HepG2 (cell line): Measurements from ENCODE around the gene ZNF764. TPM values are rescaled to one million over a fixed set of nuclear protein-coding genes. Genes with fewer than 3 reads are reported as not detected.

Source experiments
- BHLHE40 ChIP-seq: IDR thresholded peaks from 2 replicates; pipeline ENCODE4 v1.6.1; 2011; ENCODE audit warnings: low read length, improper control_type of control experiment
- CREB3 ChIP-seq: sonication (generic); formaldehyde crosslinking; IDR thresholded peaks from 2 replicates; pipeline ENCODE4 v1.5.0; 2020; ENCODE audit warnings: missing genetic modification reagents
- ELK4 ChIP-seq: sonication (generic); formaldehyde crosslinking; IDR thresholded peaks from 2 replicates; pipeline ENCODE4 v1.9.0; 2021; ENCODE audit warnings: missing genetic modification reagents, borderline replicate concordance
- FOXA3 ChIP-seq: IDR thresholded peaks from 2 replicates; pipeline ENCODE4 v1.6.1; 2016; ENCODE audit warnings: missing genetic modification reagents, missing compliant biosample characterization
- ISX ChIP-seq: sonication (generic); formaldehyde crosslinking; conservative IDR thresholded peaks from 2 replicates; pipeline ENCODE4 v1.5.0; 2020; ENCODE audit warnings: missing genetic modification reagents
- KDM5B ChIP-seq: sonication (generic); formaldehyde crosslinking; IDR thresholded peaks from 2 replicates; pipeline ENCODE4 v1.4.0; 2020; ENCODE audit warnings: missing genetic modification reagents, mild to moderate bottlenecking, borderline replicate concordance
- KLF6 ChIP-seq: IDR thresholded peaks from 2 replicates; pipeline ENCODE4 v1.8.0; 2016; ENCODE audit warnings: missing biosample characterization, missing genetic modification reagents
- MAF1 ChIP-seq: sonication (generic); formaldehyde crosslinking; IDR thresholded peaks from 2 replicates; pipeline ENCODE4 v1.5.0; 2020; ENCODE audit warnings: missing genetic modification reagents, borderline replicate concordance
- NFAT5 ChIP-seq: sonication (generic); formaldehyde crosslinking; IDR thresholded peaks from 2 replicates; pipeline ENCODE4 v1.4.0; 2020; ENCODE audit warnings: missing genetic modification reagents
- SALL1 ChIP-seq: sonication (generic); formaldehyde crosslinking; IDR thresholded peaks from 2 replicates; pipeline ENCODE4 v1.8.0; 2022; ENCODE audit warnings: mild to moderate bottlenecking, missing genetic modification reagents
- THRA ChIP-seq: sonication (generic); formaldehyde crosslinking; IDR thresholded peaks from 2 replicates; pipeline ENCODE4 v1.4.0; 2020; ENCODE audit warnings: missing genetic modification reagents, borderline replicate concordance
- ZBTB14 ChIP-seq: sonication (generic); formaldehyde crosslinking; IDR thresholded peaks from 2 replicates; pipeline ENCODE4 v1.4.0; 2020; ENCODE audit warnings: missing genetic modification reagents
- ZBTB49 ChIP-seq: sonication (generic); formaldehyde crosslinking; IDR thresholded peaks from 2 replicates; pipeline ENCODE4 v1.4.0; 2020; ENCODE audit warnings: missing genetic modification reagents, borderline replicate concordance
- ZBTB8A ChIP-seq: sonication (generic); formaldehyde crosslinking; IDR thresholded peaks from 2 replicates; pipeline ENCODE4 v1.4.0; 2020; ENCODE audit warnings: mild to moderate bottlenecking, low read depth, missing genetic modification reagents, borderline replicate concordance
- ZNF317 ChIP-seq: sonication (generic); formaldehyde crosslinking; IDR thresholded peaks from 2 replicates; pipeline ENCODE4 v1.5.0; 2020; ENCODE audit warnings: mild to moderate bottlenecking, missing genetic modification reagents
- ZNF607 ChIP-seq: sonication (generic); formaldehyde crosslinking; IDR thresholded peaks from 2 replicates; pipeline ENCODE4 v1.5.1; 2020; ENCODE audit warnings: missing genetic modification reagents, mild to moderate bottlenecking, borderline replicate concordance
- polyA plus RNA-seq, 8 experiments: library from polyadenylated mRNA; depleted of rRNA in 3 of 8; stranded (reverse) in 7 of 8; unstranded in 1 of 8; fragments of >200 nt; fragmentation: Illumina TruSeq in 4 of 8; extraction: Trizol in 4 of 8; gene quantifications; 2 replicates each; pipeline versions ENCODE4 v1.2.1 to v1.2.3, GENCODE V29; 2011 to 2016; ENCODE audit warnings: low read depth in 4 of 8, missing spikeins in 1 of 8, mixed read lengths in 1 of 8; ENCODE audit not compliant: insufficient read depth in 1 of 8
- total RNA-seq, 5 experiments: library from RNA; depleted of rRNA; stranded (reverse); fragments of >200 nt; fragmentation: Illumina TruSeq; extraction: Trizol; gene quantifications; 2 replicates each; pipeline ENCODE4 v1.2.3, GENCODE V29; 2016; ENCODE audit warnings: low read depth in 1 of 5

ZNF764 gene
- total and polyA plus RNA-seq, 2 of the 13 experiments (the other 11 are each of a cell fraction or from before 2014, with no cell fraction given) = 4.1 to 9.1 TPM

- no peak for TF ChIP-seq NFAT5
- no peak for TF ChIP-seq ZBTB49 (CRISPR knock-in tag)
- no peak for TF ChIP-seq ELK4 (CRISPR knock-in tag)
- TF ChIP-seq BHLHE40 = no peak
- TF ChIP-seq ISX (CRISPR knock-in tag) = no peak
- TF ChIP-seq FOXA3 (CRISPR knock-in tag) = no peak
- TF ChIP-seq ZNF317 = peak; percentile 30; the same call in 1 of the 2 replicates
- TF ChIP-seq KDM5B (CRISPR knock-in tag) = no peak
- peak; percentile 54 for TF ChIP-seq SALL1 (CRISPR knock-in tag)
- 0 out of 2 replicates have a peak, but pooled peaks have one; percentile 48 for TF ChIP-seq KLF6
- TF ChIP-seq ZNF607 = no peak
- TF ChIP-seq THRA (CRISPR knock-in tag) = no peak
- no peak for TF ChIP-seq ZBTB14 (CRISPR knock-in tag)
- no peak for TF ChIP-seq MAF1 (CRISPR knock-in tag)
- TF ChIP-seq CREB3 (CRISPR knock-in tag) = peak; percentile 60; the same call in 1 of the 2 replicates
- TF ChIP-seq ZBTB8A (CRISPR knock-in tag) = no peak
Measured at GRCh38 chr16:30570636-30571444, 12.7 kb upstream of the ZNF764 start (continued).
